Body of pancreas (tissue), 4 donors: ENCODE results near the gene PCBP3. TPM values are rescaled to one million over a fixed set of nuclear protein-coding genes. Genes with fewer than 3 reads are reported as not detected.

Experiments
- ATAC-seq: fragments of 150-250 bp; one replicate; pipeline ENCODE4 v1.9.1; 2016
- DNase-seq, 4 donors: peaks; one replicate each; pipeline ENCODE4 v3.0.0-alpha.2; 2019
- H3K27ac ChIP-seq, 4 donors: fragments of 200-600 bp; sonication (generic); 1 replicate in 3 of 4; 2 replicates in 1 of 4; pipeline versions ENCODE4 v1.5.1 to v1.6.1; 2016 to 2019; ENCODE audit warnings: mild to moderate bottlenecking in 1 of 4, mixed read lengths in 1 of 4, moderate library complexity in 1 of 4
- H3K27me3 ChIP-seq, 2 donors: fragments of 200-600 bp; sonication (generic); one replicate each; pipeline ENCODE4 v1.6.0; 2016; ENCODE audit warnings: mild to moderate bottlenecking in 1 of 2
- H3K36me3 ChIP-seq, 2 donors: fragments of 200-600 bp; sonication (generic); replicated peaks in 1 of 2; 2 replicates each; pipeline ENCODE4 v1.5.1; 2016; ENCODE audit warnings: low read depth in 2 of 2; ENCODE audit not compliant: insufficient read depth in 1 of 2
- H3K4me1 ChIP-seq: fragments of 200-600 bp; sonication (generic); one replicate; pipeline ENCODE4 v1.6.0; 2016
- H3K4me3 ChIP-seq, 2 donors: fragments of 200-600 bp; sonication (generic); 1 replicate in 1 of 2; 2 replicates in 1 of 2; pipeline ENCODE4 v1.5.1; 2016 to 2019
- H3K9me3 ChIP-seq, 3 donors: fragments of 200-600 bp; sonication (generic); 1 replicate in 2 of 3; 2 replicates in 1 of 3; pipeline ENCODE4 v1.5.1; 2016
- CTCF ChIP-seq, 7 experiments: fragments of 450-650 bp in 4 of 7; fragments of 200-600 bp in 3 of 7; sonication (generic) in 3 of 7; IDR thresholded peaks; one replicate each; pipeline ENCODE4 v1.5.1; 2016 to 2019; ENCODE audit warnings: antibody characterized with exemption in 7 of 7
- POLR2A ChIP-seq, 3 donors: fragments of 450-650 bp; IDR thresholded peaks; one replicate each; pipeline ENCODE4 v1.6.1; 2016; ENCODE audit warnings: antibody characterized with exemption in 3 of 3, mild to moderate bottlenecking in 2 of 3
- WGBS, 2 donors: methylation state at CpG; one replicate each; pipeline ENCODE4 v1.1.5; 2017; 5-methylcytosine and 5-hydroxymethylcytosine counted together
- intact Hi-C: fragments of 100-400 bp; cut with DNase I; formaldehyde crosslinking; loops from one replicate; pipeline ENCODE4 v1.15.1; 2023
- total RNA-seq, 2 donors: library from RNA; depleted of rRNA; stranded (reverse); fragments of >200 nt; gene quantifications; one replicate each; pipeline ENCODE4 v1.1.0, GENCODE V29; 2016

The PCBP3 gene
- total RNA-seq, 2 donors from 2014 or later = 1.3 to 4.6 TPM

DNA sequence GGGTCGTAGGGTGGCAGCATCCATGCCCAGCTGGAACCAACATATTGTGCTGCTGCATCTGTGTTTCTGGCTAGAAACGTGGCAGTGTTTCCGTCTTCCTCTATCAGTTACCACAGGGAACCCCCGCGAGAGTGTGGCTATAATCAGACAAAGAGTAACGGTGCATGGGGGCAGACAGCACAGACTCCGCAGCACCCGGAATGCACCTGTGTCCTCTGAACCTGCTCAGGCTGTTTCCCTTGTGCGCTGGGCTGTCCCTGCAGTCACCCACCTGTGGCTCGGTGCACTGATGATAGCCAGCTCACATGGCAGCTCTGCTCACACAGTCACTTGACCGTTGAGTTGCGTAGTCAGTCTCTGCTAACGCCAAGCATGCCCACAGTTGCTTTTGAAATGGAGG, 11.4 kb upstream of the PCBP3 start:
- no peak for TF ChIP-seq POLR2A (IDR thresholded peaks at IDR 0.05)
- no peak for TF ChIP-seq CTCF (IDR thresholded peaks at IDR 0.05)
- Histone ChIP-seq H3K27me3 (no peaks in the 10 kb centered on the region), H3K4me3 (no peak overlapping the region), H3K27ac (no peak overlapping the region), H3K9me3 (no peaks in the 10 kb centered on the region), H3K4me1 (no peaks in the 10 kb centered on the region), H3K36me3 (no peaks in the 10 kb centered on the region)
- DNase-seq (no peak), ATAC-seq (no peak)
- 42 to 56% methylated on average over 5 to 13 of the region's 13 CpGs for WGBS, 2 donors
- intact Hi-C loops = no loop called here

DNA sequence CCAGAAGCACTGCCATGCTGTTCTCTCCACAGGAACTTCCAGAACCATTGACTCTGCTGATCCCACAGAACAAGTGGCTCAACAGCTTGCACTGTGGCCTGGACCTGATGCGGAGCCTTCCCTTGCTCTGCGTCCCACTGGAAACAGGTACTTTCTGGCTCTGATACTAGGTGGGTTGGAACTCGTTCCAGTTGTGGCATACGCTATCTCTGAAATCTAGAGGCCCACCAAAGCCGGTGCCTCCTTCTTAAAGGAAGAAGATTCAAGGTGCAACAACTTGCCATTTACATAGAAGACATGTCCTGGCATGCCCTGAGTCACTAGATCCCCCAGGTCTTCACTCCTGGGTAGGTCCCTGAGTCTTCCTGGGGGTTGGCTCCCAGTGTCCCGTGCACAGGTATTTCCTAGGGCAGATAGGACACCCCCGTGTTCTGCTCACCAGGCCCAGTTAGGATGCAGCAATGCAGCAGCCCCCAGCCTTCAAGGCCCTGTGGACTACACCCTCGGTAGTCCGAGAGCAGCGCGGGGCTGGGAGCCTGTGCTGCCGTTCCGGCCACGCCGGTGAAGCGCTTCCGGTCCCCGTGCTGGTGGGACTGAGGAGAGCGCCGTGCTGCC, 10.8 kb upstream of the PCBP3 start:
- intact Hi-C loops = no loop called here
- H3K4me3 ChIP-seq = no peak overlapping the region
- TF ChIP-seq POLR2A (IDR thresholded peaks at IDR 0.05) (no peak), CTCF (IDR thresholded peaks at IDR 0.05) (no peak)
- no peaks in the 10 kb centered on the region for H3K27me3 ChIP-seq
- no peak for DNase-seq
- no peaks in the 10 kb centered on the region for H3K9me3 ChIP-seq
- no peak for ATAC-seq
- WGBS, 2 donors = 75 to 77% methylated on average over 6 to 20 of the region's 20 CpGs
- H3K27ac ChIP-seq = no peak overlapping the region
- no peaks in the 10 kb centered on the region for H3K4me1 ChIP-seq
- no peaks in the 10 kb centered on the region for H3K36me3 ChIP-seq

DNA sequence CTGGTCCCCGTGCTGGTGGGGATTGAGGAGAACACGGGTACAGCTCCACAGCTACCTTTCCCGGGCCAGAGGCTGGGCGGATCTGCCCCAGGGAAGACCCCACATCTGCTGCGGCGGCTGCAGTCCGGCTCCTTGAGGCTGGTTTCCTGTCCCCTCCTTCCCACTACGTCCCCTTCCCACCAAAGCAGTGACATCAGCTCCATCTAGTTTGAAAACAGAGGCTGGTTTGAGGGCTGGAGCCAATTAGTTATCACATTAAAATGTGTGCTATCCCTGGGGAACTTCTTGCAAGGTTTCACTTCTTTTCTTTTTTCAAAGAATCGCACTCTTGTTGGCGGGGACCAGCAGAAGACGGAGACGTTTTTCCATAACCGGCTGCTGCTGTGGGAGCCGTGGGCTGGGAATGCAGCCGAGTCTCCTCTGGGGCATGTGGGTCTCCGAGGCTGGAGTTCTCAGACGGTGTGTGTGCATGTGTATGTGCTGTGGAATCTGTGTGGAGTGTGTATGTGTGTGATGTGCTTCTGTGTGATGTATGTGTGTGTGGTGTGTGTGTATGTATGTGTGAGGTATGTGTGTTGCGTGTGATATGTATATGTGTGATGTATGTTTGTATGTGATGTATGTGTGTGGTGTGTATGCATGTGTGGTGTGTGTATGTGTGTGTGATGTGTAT, 8.9 kb upstream of the PCBP3 start:
- intact Hi-C loops = no loop called here
- Histone ChIP-seq H3K9me3 (no peaks in the 10 kb centered on the region), H3K27ac (no peak overlapping the region), H3K4me3 (no peak overlapping the region), H3K27me3 (no peaks in the 10 kb centered on the region), H3K36me3 (no peaks in the 10 kb centered on the region), H3K4me1 (no peaks in the 10 kb centered on the region)
- no peak for DNase-seq
- ATAC-seq = no peak
- WGBS, 2 donors = 60 to 63% methylated on average over 16 to 18 of the region's 18 CpGs
- TF ChIP-seq POLR2A (IDR thresholded peaks at IDR 0.05) = no peak
- TF ChIP-seq CTCF (IDR thresholded peaks at IDR 0.05) = no peak

DNA sequence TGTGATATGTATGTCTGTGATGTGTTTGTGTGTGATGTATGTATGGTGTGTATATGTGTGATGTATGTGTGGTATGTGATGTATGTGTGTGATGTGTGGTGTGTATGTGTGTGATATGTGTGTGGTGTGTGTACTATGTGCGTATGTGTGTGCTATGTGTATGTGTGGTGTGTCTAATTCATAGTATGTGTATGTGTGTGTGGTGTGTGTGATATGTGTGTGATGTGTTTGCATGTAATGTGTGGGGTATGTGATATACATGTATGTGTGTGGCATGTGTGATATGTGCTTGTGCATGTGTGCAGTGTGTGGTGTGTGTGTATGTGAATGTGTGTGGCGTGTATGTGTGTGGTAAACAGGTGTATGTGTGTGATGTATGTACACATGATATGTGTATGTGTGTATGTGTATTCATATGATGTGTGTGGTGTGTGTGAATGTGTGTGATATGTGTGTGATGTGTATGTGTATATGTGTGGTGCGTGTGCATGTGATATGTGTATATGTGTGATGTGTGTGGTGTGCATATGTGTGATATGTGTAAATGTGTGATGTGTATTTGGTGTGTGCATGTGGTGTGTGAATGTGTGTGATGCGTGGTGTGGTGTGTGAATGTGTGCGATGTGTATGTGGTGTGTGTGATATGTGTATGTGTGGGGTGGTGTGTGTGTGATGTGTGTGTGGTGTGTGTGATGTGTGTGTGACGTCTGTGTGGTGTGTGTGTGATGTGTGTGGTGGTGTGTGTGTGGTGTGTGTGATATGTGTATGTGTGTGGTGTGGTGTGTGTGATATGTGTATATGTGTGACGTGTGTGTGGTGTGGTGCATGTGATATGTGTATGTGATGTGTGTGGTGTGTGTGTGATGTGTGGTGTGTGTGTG, 8.0 kb upstream of the PCBP3 start:
- WGBS, 2 donors = 57 to 62% methylated on average over 7 of the region's 7 CpGs
- Histone ChIP-seq H3K27ac (no peak overlapping the region), H3K36me3 (no peaks in the 10 kb centered on the region), H3K27me3 (no peaks in the 10 kb centered on the region), H3K4me3 (no peak overlapping the region), H3K9me3 (no peaks in the 10 kb centered on the region), H3K4me1 (no peaks in the 10 kb centered on the region)
- TF ChIP-seq CTCF (IDR thresholded peaks at IDR 0.05) = no peak
- TF ChIP-seq POLR2A (IDR thresholded peaks at IDR 0.05) = no peak
- intact Hi-C loops = no loop called here
- DNase-seq (no peak), ATAC-seq (no peak)
